SK-N-SH treated with all-trans-retinoic acid at 6 μM for 48 hours (cell line): Measurements from ENCODE around the gene TSNAX.

Experiments
- ATAC-seq: fragments of 200-7000 bp; cut with Tn5 transposase; 3 replicates; pipeline ENCODE4 v1.9.1; 2020; ENCODE audit warnings: mild to moderate bottlenecking, moderate library complexity
- ARNTL ChIP-seq: fragments of 450-650 bp; formaldehyde crosslinking; IDR thresholded peaks from 2 replicates; pipeline ENCODE4 v1.5.0; 2020; ENCODE audit warnings: low read depth, mild to moderate bottlenecking, moderate library complexity, borderline replicate concordance
- BACH2 ChIP-seq: fragments of 250-450 bp; sonication (Bioruptor Pico); IDR thresholded peaks from 2 replicates; pipeline ENCODE4 v1.9.0; 2021; ENCODE audit warnings: mild to moderate bottlenecking, borderline replicate concordance
- CSDC2 ChIP-seq: fragments of 250-450 bp; sonication (Bioruptor Pico); IDR thresholded peaks from 2 replicates; pipeline ENCODE4 v1.5.0; 2020; ENCODE audit warnings: mild to moderate bottlenecking, moderate library complexity
- ESRRG ChIP-seq: fragments of 250-450 bp; sonication (Bioruptor Pico); IDR thresholded peaks from 2 replicates; pipeline ENCODE4 v1.6.1; 2021; ENCODE audit warnings: mild to moderate bottlenecking
- GLIS3 ChIP-seq: fragments of 250-450 bp; sonication (Bioruptor Pico); IDR thresholded peaks from 2 replicates; pipeline ENCODE4 v1.5.0; 2020; ENCODE audit warnings: mild to moderate bottlenecking, moderate library complexity
- ISL1 ChIP-seq: fragments of 250-450 bp; sonication (Bioruptor Pico); IDR thresholded peaks from 2 replicates; pipeline ENCODE4 v2.1.2; 2022; ENCODE audit warnings: mild to moderate bottlenecking, moderate library complexity
- OSR1 ChIP-seq: fragments of 250-450 bp; sonication (Bioruptor Pico); IDR thresholded peaks from 2 replicates; pipeline ENCODE4 v1.8.0; 2022; ENCODE audit warnings: moderate library complexity, mild to moderate bottlenecking, inconsistent platforms
- PPARA ChIP-seq: fragments of 250-450 bp; sonication (Bioruptor Pico); IDR thresholded peaks from 2 replicates; pipeline ENCODE4 v1.5.0; 2020; ENCODE audit warnings: mild to moderate bottlenecking, borderline replicate concordance
- RARB ChIP-seq: fragments of 250-450 bp; sonication (Bioruptor Pico); IDR thresholded peaks from 2 replicates; pipeline ENCODE4 v1.8.0; 2021; ENCODE audit warnings: mild to moderate bottlenecking, moderate library complexity
- SNAI2 ChIP-seq: fragments of 250-450 bp; sonication (Bioruptor Pico); IDR thresholded peaks from 2 replicates; pipeline ENCODE4 v1.5.0; 2020; ENCODE audit warnings: mild to moderate bottlenecking, moderate library complexity
- TCF4 ChIP-seq: fragments of 250-450 bp; sonication (Bioruptor Pico); IDR thresholded peaks from 2 replicates; pipeline ENCODE4 v1.8.0; 2021; ENCODE audit warnings: mild to moderate bottlenecking, moderate library complexity, borderline replicate concordance
- TOX ChIP-seq: fragments of 250-450 bp; sonication (Bioruptor Pico); IDR thresholded peaks from 2 replicates; pipeline ENCODE4 v1.8.0; 2021; ENCODE audit warnings: mild to moderate bottlenecking, moderate library complexity, borderline replicate concordance
- ZC3H10 ChIP-seq: fragments of 250-450 bp; sonication (Bioruptor Pico); IDR thresholded peaks from 2 replicates; pipeline ENCODE4 v1.5.1; 2021; ENCODE audit warnings: mild to moderate bottlenecking, moderate library complexity
- ZFP3 ChIP-seq: fragments of 250-450 bp; sonication (Bioruptor Pico); IDR thresholded peaks from 2 replicates; pipeline ENCODE4 v1.5.0; 2020; ENCODE audit warnings: mild to moderate bottlenecking, moderate library complexity
- ZFP30 ChIP-seq: fragments of 450-650 bp; formaldehyde crosslinking; IDR thresholded peaks from 2 replicates; pipeline ENCODE4 v1.5.0; 2022; ENCODE audit warnings: mild to moderate bottlenecking, moderate library complexity
- ZNF70 ChIP-seq: fragments of 450-650 bp; formaldehyde crosslinking; IDR thresholded peaks from 2 replicates; pipeline ENCODE4 v1.5.0; 2020; ENCODE audit warnings: mild to moderate bottlenecking, moderate library complexity
- ZNF8 ChIP-seq: fragments of 450-650 bp; formaldehyde crosslinking; IDR thresholded peaks from 2 replicates; pipeline ENCODE4 v1.5.0; 2020; ENCODE audit warnings: mild to moderate bottlenecking, moderate library complexity
- TF ChIP-seq, protein P1 (sequence below): fragments of 250-450 bp; sonication (Bioruptor Pico); IDR thresholded peaks from 2 replicates; pipeline ENCODE4 v1.8.0; 2020; ENCODE audit warnings: mild to moderate bottlenecking, moderate library complexity, borderline replicate concordance
- TF ChIP-seq, protein P2 (sequence below): fragments of 250-450 bp; sonication (Bioruptor Pico); IDR thresholded peaks from 2 replicates; pipeline ENCODE4 v1.5.0; 2020; ENCODE audit warnings: mild to moderate bottlenecking, moderate library complexity
- TF ChIP-seq, protein P3 (sequence below): fragments of 250-450 bp; sonication (Bioruptor Pico); IDR thresholded peaks from 2 replicates; pipeline ENCODE4 v1.5.1; 2020; ENCODE audit warnings: low read depth, mild to moderate bottlenecking, moderate library complexity
- TF ChIP-seq, protein P4 (sequence below): fragments of 250-450 bp; sonication (Bioruptor Pico); IDR thresholded peaks from 2 replicates; pipeline ENCODE4 v1.5.1; 2021; ENCODE audit warnings: mild to moderate bottlenecking, moderate library complexity
- TF ChIP-seq, protein P5 (sequence below): fragments of 250-450 bp; sonication (Bioruptor Pico); IDR thresholded peaks from 2 replicates; pipeline ENCODE4 v1.8.0; 2021; ENCODE audit warnings: low read depth, mild to moderate bottlenecking, moderate library complexity, borderline replicate concordance

Gene TSNAX

DNA sequence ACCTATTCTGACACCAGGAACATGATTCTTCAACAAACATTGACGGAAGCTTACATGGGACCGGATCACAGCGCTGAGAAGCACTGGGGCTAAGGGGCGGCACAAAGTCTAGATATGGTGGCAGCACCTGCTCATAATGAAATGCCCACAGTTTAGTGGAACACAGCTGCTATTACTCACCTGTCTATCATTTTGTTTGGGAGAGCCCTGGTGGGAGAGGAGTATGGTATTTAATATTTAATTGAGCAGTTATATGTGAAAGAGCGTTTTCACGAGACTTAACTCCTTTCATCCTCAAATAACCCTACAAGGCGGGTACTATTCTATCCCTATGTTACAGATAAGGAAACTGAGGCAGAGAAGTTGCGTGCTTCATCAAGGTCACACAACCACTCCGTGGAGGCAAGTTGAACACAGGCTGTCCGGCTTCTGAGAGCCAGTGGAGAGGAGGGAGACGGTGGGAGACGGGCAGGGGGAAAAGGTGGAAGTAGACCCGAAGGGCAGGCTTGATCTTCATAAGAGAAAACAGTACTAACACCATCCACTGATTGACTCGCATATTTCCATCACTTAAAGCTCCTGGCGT is 790 bp upstream of the TSNAX start:
- peak; percentile 46 for ATAC-seq
- no peak for TF ChIP-seq ZNF70
- TF ChIP-seq, protein P1, sequence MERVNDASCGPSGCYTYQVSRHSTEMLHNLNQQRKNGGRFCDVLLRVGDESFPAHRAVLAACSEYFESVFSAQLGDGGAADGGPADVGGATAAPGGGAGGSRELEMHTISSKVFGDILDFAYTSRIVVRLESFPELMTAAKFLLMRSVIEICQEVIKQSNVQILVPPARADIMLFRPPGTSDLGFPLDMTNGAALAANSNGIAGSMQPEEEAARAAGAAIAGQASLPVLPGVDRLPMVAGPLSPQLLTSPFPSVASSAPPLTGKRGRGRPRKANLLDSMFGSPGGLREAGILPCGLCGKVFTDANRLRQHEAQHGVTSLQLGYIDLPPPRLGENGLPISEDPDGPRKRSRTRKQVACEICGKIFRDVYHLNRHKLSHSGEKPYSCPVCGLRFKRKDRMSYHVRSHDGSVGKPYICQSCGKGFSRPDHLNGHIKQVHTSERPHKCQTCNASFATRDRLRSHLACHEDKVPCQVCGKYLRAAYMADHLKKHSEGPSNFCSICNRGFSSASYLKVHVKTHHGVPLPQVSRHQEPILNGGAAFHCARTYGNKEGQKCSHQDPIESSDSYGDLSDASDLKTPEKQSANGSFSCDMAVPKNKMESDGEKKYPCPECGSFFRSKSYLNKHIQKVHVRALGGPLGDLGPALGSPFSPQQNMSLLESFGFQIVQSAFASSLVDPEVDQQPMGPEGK (CRISPR knock-in tag) = no peak
- no peak for TF ChIP-seq TOX
- TF ChIP-seq PPARA (CRISPR knock-in tag) = no peak
- TF ChIP-seq, protein P2, sequence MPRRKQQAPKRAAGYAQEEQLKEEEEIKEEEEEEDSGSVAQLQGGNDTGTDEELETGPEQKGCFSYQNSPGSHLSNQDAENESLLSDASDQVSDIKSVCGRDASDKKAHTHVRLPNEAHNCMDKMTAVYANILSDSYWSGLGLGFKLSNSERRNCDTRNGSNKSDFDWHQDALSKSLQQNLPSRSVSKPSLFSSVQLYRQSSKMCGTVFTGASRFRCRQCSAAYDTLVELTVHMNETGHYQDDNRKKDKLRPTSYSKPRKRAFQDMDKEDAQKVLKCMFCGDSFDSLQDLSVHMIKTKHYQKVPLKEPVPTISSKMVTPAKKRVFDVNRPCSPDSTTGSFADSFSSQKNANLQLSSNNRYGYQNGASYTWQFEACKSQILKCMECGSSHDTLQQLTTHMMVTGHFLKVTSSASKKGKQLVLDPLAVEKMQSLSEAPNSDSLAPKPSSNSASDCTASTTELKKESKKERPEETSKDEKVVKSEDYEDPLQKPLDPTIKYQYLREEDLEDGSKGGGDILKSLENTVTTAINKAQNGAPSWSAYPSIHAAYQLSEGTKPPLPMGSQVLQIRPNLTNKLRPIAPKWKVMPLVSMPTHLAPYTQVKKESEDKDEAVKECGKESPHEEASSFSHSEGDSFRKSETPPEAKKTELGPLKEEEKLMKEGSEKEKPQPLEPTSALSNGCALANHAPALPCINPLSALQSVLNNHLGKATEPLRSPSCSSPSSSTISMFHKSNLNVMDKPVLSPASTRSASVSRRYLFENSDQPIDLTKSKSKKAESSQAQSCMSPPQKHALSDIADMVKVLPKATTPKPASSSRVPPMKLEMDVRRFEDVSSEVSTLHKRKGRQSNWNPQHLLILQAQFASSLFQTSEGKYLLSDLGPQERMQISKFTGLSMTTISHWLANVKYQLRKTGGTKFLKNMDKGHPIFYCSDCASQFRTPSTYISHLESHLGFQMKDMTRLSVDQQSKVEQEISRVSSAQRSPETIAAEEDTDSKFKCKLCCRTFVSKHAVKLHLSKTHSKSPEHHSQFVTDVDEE = no peak
- no peak for TF ChIP-seq GLIS3 (CRISPR knock-in tag)
- TF ChIP-seq ISL1 (CRISPR knock-in tag) = no peak
- no peak for TF ChIP-seq ZFP30 (CRISPR knock-in tag)
- TF ChIP-seq ARNTL (CRISPR knock-in tag) = no peak
- TF ChIP-seq, protein P3, sequence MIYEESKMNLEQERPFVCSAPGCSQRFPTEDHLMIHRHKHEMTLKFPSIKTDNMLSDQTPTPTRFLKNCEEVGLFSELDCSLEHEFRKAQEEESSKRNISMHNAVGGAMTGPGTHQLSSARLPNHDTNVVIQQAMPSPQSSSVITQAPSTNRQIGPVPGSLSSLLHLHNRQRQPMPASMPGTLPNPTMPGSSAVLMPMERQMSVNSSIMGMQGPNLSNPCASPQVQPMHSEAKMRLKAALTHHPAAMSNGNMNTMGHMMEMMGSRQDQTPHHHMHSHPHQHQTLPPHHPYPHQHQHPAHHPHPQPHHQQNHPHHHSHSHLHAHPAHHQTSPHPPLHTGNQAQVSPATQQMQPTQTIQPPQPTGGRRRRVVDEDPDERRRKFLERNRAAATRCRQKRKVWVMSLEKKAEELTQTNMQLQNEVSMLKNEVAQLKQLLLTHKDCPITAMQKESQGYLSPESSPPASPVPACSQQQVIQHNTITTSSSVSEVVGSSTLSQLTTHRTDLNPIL (CRISPR knock-in tag) = no peak
- no peak for TF ChIP-seq ZNF8 (CRISPR knock-in tag)
- TF ChIP-seq CSDC2 (CRISPR knock-in tag) = no peak
- TF ChIP-seq, protein P4, sequence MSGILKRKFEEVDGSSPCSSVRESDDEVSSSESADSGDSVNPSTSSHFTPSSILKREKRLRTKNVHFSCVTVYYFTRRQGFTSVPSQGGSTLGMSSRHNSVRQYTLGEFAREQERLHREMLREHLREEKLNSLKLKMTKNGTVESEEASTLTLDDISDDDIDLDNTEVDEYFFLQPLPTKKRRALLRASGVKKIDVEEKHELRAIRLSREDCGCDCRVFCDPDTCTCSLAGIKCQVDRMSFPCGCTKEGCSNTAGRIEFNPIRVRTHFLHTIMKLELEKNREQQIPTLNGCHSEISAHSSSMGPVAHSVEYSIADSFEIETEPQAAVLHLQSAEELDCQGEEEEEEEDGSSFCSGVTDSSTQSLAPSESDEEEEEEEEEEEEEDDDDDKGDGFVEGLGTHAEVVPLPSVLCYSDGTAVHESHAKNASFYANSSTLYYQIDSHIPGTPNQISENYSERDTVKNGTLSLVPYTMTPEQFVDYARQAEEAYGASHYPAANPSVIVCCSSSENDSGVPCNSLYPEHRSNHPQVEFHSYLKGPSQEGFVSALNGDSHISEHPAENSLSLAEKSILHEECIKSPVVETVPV (CRISPR knock-in tag) = no peak
- no peak for TF ChIP-seq ZC3H10 (CRISPR knock-in tag)
- TF ChIP-seq OSR1 = no peak
- TF ChIP-seq TCF4 (CRISPR knock-in tag) = no peak
- no peak for TF ChIP-seq ESRRG (CRISPR knock-in tag)
- no peak for TF ChIP-seq BACH2 (CRISPR knock-in tag)

DNA sequence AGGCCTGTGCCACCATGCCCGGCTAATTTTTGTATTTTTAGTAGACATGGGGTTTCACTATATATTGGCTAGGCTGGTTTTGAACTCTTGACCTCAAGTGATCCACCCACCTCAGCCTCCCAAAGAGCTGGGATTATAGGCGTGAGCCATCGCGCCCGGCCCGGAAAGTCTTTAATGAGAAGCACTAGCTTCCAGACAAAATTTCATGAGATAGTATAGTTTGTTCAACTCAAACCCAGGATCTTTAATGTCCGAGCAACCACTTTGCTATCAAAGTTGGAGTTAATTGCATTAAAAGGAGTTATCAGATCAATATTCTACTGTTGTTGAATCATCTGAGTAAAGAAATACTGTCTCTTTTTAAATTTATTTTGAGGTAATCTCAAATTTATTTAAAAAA is 4.8 kb downstream of the TSNAX start:
- ATAC-seq = no peak
- TF ChIP-seq ESRRG (CRISPR knock-in tag) (no peak), ARNTL (CRISPR knock-in tag) (no peak), SNAI2 (CRISPR knock-in tag) (no peak), GLIS3 (CRISPR knock-in tag) (no peak), TOX (no peak), ZFP3 (no peak), RARB (no peak), ZC3H10 (CRISPR knock-in tag) (no peak), OSR1 (no peak), CSDC2 (CRISPR knock-in tag) (no peak)
- TF ChIP-seq, protein P5, sequence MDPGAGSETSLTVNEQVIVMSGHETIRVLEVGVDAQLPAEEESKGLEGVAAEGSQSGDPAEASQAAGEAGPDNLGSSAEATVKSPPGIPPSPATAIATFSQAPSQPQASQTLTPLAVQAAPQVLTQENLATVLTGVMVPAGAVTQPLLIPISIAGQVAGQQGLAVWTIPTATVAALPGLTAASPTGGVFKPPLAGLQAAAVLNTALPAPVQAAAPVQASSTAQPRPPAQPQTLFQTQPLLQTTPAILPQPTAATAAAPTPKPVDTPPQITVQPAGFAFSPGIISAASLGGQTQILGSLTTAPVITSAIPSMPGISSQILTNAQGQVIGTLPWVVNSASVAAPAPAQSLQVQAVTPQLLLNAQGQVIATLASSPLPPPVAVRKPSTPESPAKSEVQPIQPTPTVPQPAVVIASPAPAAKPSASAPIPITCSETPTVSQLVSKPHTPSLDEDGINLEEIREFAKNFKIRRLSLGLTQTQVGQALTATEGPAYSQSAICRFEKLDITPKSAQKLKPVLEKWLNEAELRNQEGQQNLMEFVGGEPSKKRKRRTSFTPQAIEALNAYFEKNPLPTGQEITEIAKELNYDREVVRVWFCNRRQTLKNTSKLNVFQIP (CRISPR knock-in tag) = no peak
- TF ChIP-seq, protein P1 (CRISPR knock-in tag) = no peak
- TF ChIP-seq, protein P3 (CRISPR knock-in tag) = no peak
- TF ChIP-seq, protein P4 (CRISPR knock-in tag) = no peak
- TF ChIP-seq, protein P2 = no peak
